IMR-90 (cell line): Measurements from ENCODE around the gene RELN. TPM values are rescaled to one million over a fixed set of nuclear protein-coding genes. Genes with fewer than 3 reads are reported as not detected.

ENCODE experiments used
- ATAC-seq: fragments of 200-7000 bp; cut with Tn5 transposase; 2 replicates; pipeline ENCODE4 v1.9.1; 2020; ENCODE audit warnings: low read depth, mild to moderate bottlenecking, moderate library complexity
- BruUV-seq: library from RNA; stranded (reverse); fragments of 400-500 nt; replicated peaks from 2 replicates; lab custom pipeline; 2021; lab: Mats Ljungman, UMichigan
- CTCF ChIA-PET: fragments of 300-600 bp; formaldehyde crosslinking; extraction: SDS; loops from one replicate; lab custom pipeline; 2021; ENCODE audit warnings: antibody characterized with exemption; lab: Yijun Ruan, JAX
- POLR2A ChIA-PET: fragments of 300-600 bp; sonication (Branson Sonifier 250); formaldehyde crosslinking; loops from one replicate; lab custom pipeline; 2022; ENCODE audit warnings: antibody characterized with exemption; ENCODE audit not compliant: unreplicated experiment; lab: Charles Lee
- DNase-seq: peaks from one replicate; pipeline ENCODE4 v3.0.0; 2013
- H2AFZ ChIP-seq: replicated peaks from 2 replicates; pipeline ENCODE3; 2013; ENCODE audit warnings: low read length, mild to moderate bottlenecking; ENCODE audit not compliant: poor library complexity
- H2AK5ac ChIP-seq: 2 replicates; pipeline ENCODE4 v1.6.1; 2013; ENCODE audit warnings: low read depth, low read length, inconsistent platforms
- H2AK9ac ChIP-seq: replicated peaks from 2 replicates; pipeline ENCODE3; 2013; ENCODE audit warnings: mild to moderate bottlenecking, low read depth, low read length, moderate library complexity; ENCODE audit not compliant: poor library complexity
- H2BK120ac ChIP-seq: 2 replicates; pipeline ENCODE4 v1.6.1; 2013; ENCODE audit warnings: low read depth, low read length, inconsistent platforms
- H2BK15ac ChIP-seq: 3 replicates; pipeline ENCODE4 v1.6.1; 2013; ENCODE audit warnings: low read depth, low read length, inconsistent platforms
- H2BK20ac ChIP-seq: 2 replicates; pipeline ENCODE4 v1.6.1; 2013; ENCODE audit warnings: low read depth, mild to moderate bottlenecking, inconsistent platforms, low read length, moderate library complexity
- H2BK5ac ChIP-seq: 2 replicates; pipeline ENCODE4 v1.6.1; 2013; ENCODE audit warnings: mild to moderate bottlenecking, low read depth, low read length, inconsistent platforms; ENCODE audit not compliant: poor library complexity, severe bottlenecking
- H3K14ac ChIP-seq: replicated peaks from 2 replicates; pipeline ENCODE4 v1.6.1; 2013; ENCODE audit warnings: low read depth, low read length, inconsistent platforms
- H3K18ac ChIP-seq: 2 replicates; pipeline ENCODE4 v1.6.1; 2013; ENCODE audit warnings: low read depth, low read length, control low read depth
- H3K23ac ChIP-seq: 2 replicates; pipeline ENCODE4 v1.6.1; 2013; ENCODE audit warnings: low read depth, low read length, inconsistent platforms
- H3K27ac ChIP-seq: 2 replicates; pipeline ENCODE4 v1.5.1; 2013; ENCODE audit warnings: mild to moderate bottlenecking, control low read depth, low read length; ENCODE audit not compliant: insufficient read depth
- H3K27me3 ChIP-seq: 2 replicates; pipeline ENCODE4 v1.6.1; 2013; ENCODE audit warnings: low read length; ENCODE audit not compliant: control insufficient read depth, insufficient read depth
- H3K36me3 ChIP-seq: 2 replicates; pipeline ENCODE4 v1.6.1; 2013; ENCODE audit warnings: low read length, mixed read lengths; ENCODE audit not compliant: control insufficient read depth, insufficient read depth
- H3K4ac ChIP-seq: 2 replicates; pipeline ENCODE4 v1.6.1; 2013; ENCODE audit warnings: low read depth, low read length, inconsistent platforms
- H3K4me1 ChIP-seq: 2 replicates; pipeline ENCODE4 v1.6.1; 2013; ENCODE audit warnings: low read length, mixed read lengths; ENCODE audit not compliant: control insufficient read depth, insufficient read depth
- H3K4me2 ChIP-seq: 2 replicates; pipeline ENCODE4 v1.6.1; 2013; ENCODE audit warnings: low read depth, mild to moderate bottlenecking, control low read depth, low read length, moderate library complexity
- H3K4me3 ChIP-seq: 2 replicates; pipeline ENCODE4 v1.5.1; 2013; ENCODE audit warnings: low read depth, mild to moderate bottlenecking, control low read depth, low read length, moderate library complexity; ENCODE audit not compliant: insufficient read depth
- H3K56ac ChIP-seq: 2 replicates; pipeline ENCODE4 v1.6.1; 2013; ENCODE audit warnings: low read length, inconsistent platforms; ENCODE audit not compliant: insufficient read depth; ENCODE audit errors: extremely low read depth
- H3K79me1 ChIP-seq, 2 experiments: 2 replicates each; pipeline ENCODE4 v1.6.1; 2013; ENCODE audit warnings: low read length in 2 of 2, inconsistent platforms in 1 of 2, low read depth in 1 of 2
- H3K9ac ChIP-seq: 2 replicates; pipeline ENCODE4 v1.6.1; 2013; ENCODE audit warnings: low read depth, low read length, control low read depth
- H3K9me1 ChIP-seq: 2 replicates; pipeline ENCODE4 v1.6.1; 2013; ENCODE audit warnings: low read length, inconsistent platforms; ENCODE audit not compliant: insufficient read depth
- H3K9me3 ChIP-seq: 2 replicates; pipeline ENCODE4 v1.6.1; 2013; ENCODE audit warnings: low read length; ENCODE audit not compliant: control insufficient read depth, insufficient read depth
- H4K20me1 ChIP-seq: 2 replicates; pipeline ENCODE4 v1.6.1; 2013; ENCODE audit warnings: low read length, inconsistent platforms; ENCODE audit not compliant: insufficient read depth
- H4K5ac ChIP-seq: 2 replicates; pipeline ENCODE4 v1.6.1; 2013; ENCODE audit warnings: mild to moderate bottlenecking, low read depth, low read length, control low read depth
- H4K8ac ChIP-seq, 2 experiments: 2 replicates each; pipeline ENCODE4 v1.6.1; 2013; ENCODE audit warnings: low read depth in 2 of 2, low read length in 2 of 2, control low read depth in 1 of 2, inconsistent platforms in 1 of 2
- H4K91ac ChIP-seq: 2 replicates; pipeline ENCODE4 v1.6.1; 2013; ENCODE audit warnings: low read depth, low read length, inconsistent platforms; ENCODE audit not compliant: insufficient read depth
- BHLHE40 ChIP-seq: fragments of 150-350 bp; IDR thresholded peaks from 2 replicates; pipeline ENCODE4 v1.6.1; 2016; ENCODE audit warnings: mild to moderate bottlenecking, low read depth, low read length
- CEBPB ChIP-seq: IDR thresholded peaks from 2 replicates; pipeline ENCODE4 v1.6.1; 2012; ENCODE audit warnings: low read depth, low read length, improper control_type of control experiment
- CHD1 ChIP-seq: IDR thresholded peaks from 2 replicates; pipeline ENCODE4 v1.6.1; 2012; ENCODE audit warnings: low read depth, low read length, improper control_type of control experiment
- FOS ChIP-seq: fragments of 150-350 bp; IDR thresholded peaks from 2 replicates; pipeline ENCODE4 v1.6.1; 2016; ENCODE audit warnings: low read depth, low read length
- MAFK ChIP-seq: IDR thresholded peaks from 2 replicates; pipeline ENCODE4 v1.6.1; 2012; ENCODE audit warnings: low read depth, low read length, improper control_type of control experiment
- MAZ ChIP-seq: IDR thresholded peaks from 2 replicates; pipeline ENCODE4 v1.6.1; 2012; ENCODE audit warnings: low read depth, mild to moderate bottlenecking, low read length, improper control_type of control experiment, moderate library complexity, borderline replicate concordance
- MXI1 ChIP-seq: IDR thresholded peaks from 2 replicates; pipeline ENCODE4 v1.6.1; 2012; ENCODE audit warnings: low read depth, mild to moderate bottlenecking, low read length, moderate library complexity, borderline replicate concordance
- NFE2L2 ChIP-seq: fragments of 150-350 bp; IDR thresholded peaks from 2 replicates; pipeline ENCODE4 v1.6.1; 2016; ENCODE audit warnings: low read depth, mild to moderate bottlenecking, low read length
- POLR2A ChIP-seq: IDR thresholded peaks from 2 replicates; pipeline ENCODE4 v1.6.1; 2012; ENCODE audit warnings: mild to moderate bottlenecking, low read depth, low read length
- RAD21 ChIP-seq: IDR thresholded peaks from 2 replicates; pipeline ENCODE4 v1.6.1; 2012; ENCODE audit warnings: low read length, improper control_type of control experiment
- RCOR1 ChIP-seq: IDR thresholded peaks from 2 replicates; pipeline ENCODE4 v1.6.1; 2012; ENCODE audit warnings: mild to moderate bottlenecking, low read length, improper control_type of control experiment; ENCODE audit not compliant: insufficient replicate concordance
- RFX5 ChIP-seq: IDR thresholded peaks from 2 replicates; pipeline ENCODE4 v1.8.0; 2012; ENCODE audit warnings: low read depth, mild to moderate bottlenecking, low read length, moderate library complexity
- SMC3 ChIP-seq: fragments of 150-350 bp; IDR thresholded peaks from 2 replicates; pipeline ENCODE4 v1.6.1; 2016; ENCODE audit warnings: low read depth, mild to moderate bottlenecking, antibody characterized with exemption, low read length, moderate library complexity
- WGBS, 2 experiments: methylation state at CpG; one replicate each; pipeline versions ENCODE4 v1.1.5 to v1.1.7; 2013; ENCODE audit warnings: missing lambda C conversion rate in 2 of 2; ENCODE audit not compliant: insufficient read length in 1 of 2; ENCODE audit errors: extremely low coverage in 2 of 2; 5-methylcytosine and 5-hydroxymethylcytosine counted together
- dilution Hi-C: fragments of 300-500 bp; cut with HindIII; formaldehyde crosslinking; loops from one replicate; pipeline ENCODE4 v1.14.3; 2018; ENCODE audit warnings: low sequenced_read_pairs; ENCODE audit not compliant: unreplicated experiment
- in situ Hi-C: fragments of 300-500 bp; cut with MboI; formaldehyde crosslinking; loops from 3 replicates; pipeline ENCODE4 v1.14.3; 2019; ENCODE audit warnings: low sequenced_read_pairs, inconsistent platforms, mixed read lengths
- intact Hi-C: fragments of 100-400 bp; cut with micrococcal nuclease; formaldehyde crosslinking; loops from 2 replicates; pipeline ENCODE4 v1.10.0; 2022
- polyA plus RNA-seq, 3 experiments: library from polyadenylated mRNA; depleted of rRNA; stranded (reverse); fragments of >200 nt; gene quantifications; 2 replicates each; pipeline ENCODE4 v1.2.3, GENCODE V29; 2012; ENCODE audit warnings: low replicate concordance in 1 of 3
- total RNA-seq: library from RNA; depleted of rRNA; stranded (reverse); fragments of >200 nt; gene quantifications from 2 replicates; pipeline ENCODE4 v1.2.3, GENCODE V29; 2012
- TF ChIP-seq, protein P1 (sequence below): fragments of 150-350 bp; IDR thresholded peaks from 2 replicates; pipeline ENCODE4 v1.6.1; 2017; ENCODE audit warnings: mild to moderate bottlenecking, antibody characterized with exemption, low read length, low read depth
- TF ChIP-seq, protein P2 (sequence below): fragments of 150-350 bp; IDR thresholded peaks from 2 replicates; pipeline ENCODE4 v1.6.1; 2016; ENCODE audit warnings: low read depth, mild to moderate bottlenecking, low read length, moderate library complexity, borderline replicate concordance
- TF ChIP-seq, protein P3 (sequence below): conservative IDR thresholded peaks from 2 replicates; pipeline ENCODE4 v1.5.1; 2012; ENCODE audit warnings: mild to moderate bottlenecking, low read depth, low read length, improper control_type of control experiment

Gene RELN
- total and polyA plus RNA-seq, 2 of the 4 experiments (the other 2 are of a cell fraction) = 14.7 to 23.7 TPM

DNA sequence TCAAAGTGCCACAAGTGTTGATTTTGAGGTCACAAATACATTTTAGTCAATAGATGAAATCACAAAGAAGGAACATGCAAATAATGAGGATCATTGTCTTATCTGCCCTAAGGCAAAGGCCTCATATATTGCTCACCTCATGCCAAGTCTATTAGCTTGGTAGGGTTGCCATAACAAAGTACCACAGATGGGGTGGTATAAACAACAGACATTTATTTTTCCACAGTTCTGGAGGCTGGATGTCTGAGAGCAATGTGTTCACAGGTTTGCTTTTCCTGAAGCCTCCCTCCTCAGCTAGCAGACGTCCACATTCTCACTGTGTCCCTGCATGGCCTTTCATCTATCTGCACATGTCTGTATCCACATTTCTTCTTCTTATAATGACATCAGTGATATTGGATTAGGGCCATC, 59.6 kb downstream of the RELN start:
- Histone ChIP-seq H3K27me3 (no peaks in the 10 kb centered on the region), H3K23ac (no peak overlapping the region), H2BK15ac (no peak overlapping the region), H2AFZ (no peak overlapping the region), H4K91ac (no peak overlapping the region), H2BK20ac (no peak overlapping the region), H4K8ac (no peak overlapping the region), H2BK120ac (no peak overlapping the region), H3K27ac (no peak overlapping the region), H3K18ac (no peak overlapping the region), H3K36me3 (no peaks in the 10 kb centered on the region), H3K9ac (no peak overlapping the region), H3K9me1 (no peaks in the 10 kb centered on the region), H3K4me3 (no peak overlapping the region), H4K20me1 (no peaks in the 10 kb centered on the region), H3K4me2 (no peak overlapping the region), H4K5ac (no peak overlapping the region), H3K4ac (no peak overlapping the region), H2AK5ac (no peak overlapping the region), H3K56ac (no peak overlapping the region), H2BK5ac (no peak overlapping the region), H2AK9ac (no peak overlapping the region), H3K14ac (no peak overlapping the region), H3K79me1 (no peaks in the 10 kb centered on the region), H3K4me1 (no peaks in the 10 kb centered on the region), H3K9me3 (no peaks in the 10 kb centered on the region)
- TF ChIP-seq MAFK (no peak), BHLHE40 (no peak), CHD1 (no peak), RFX5 (no peak), POLR2A (no peak), SMC3 (no peak), RCOR1 (no peak), MXI1 (no peak), RAD21 (no peak), FOS (no peak), MAZ (no peak), NFE2L2 (no peak), CEBPB (no peak)
- TF ChIP-seq, protein P1, sequence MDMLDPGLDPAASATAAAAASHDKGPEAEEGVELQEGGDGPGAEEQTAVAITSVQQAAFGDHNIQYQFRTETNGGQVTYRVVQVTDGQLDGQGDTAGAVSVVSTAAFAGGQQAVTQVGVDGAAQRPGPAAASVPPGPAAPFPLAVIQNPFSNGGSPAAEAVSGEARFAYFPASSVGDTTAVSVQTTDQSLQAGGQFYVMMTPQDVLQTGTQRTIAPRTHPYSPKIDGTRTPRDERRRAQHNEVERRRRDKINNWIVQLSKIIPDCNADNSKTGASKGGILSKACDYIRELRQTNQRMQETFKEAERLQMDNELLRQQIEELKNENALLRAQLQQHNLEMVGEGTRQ = no peak
- TF ChIP-seq, protein P2, sequence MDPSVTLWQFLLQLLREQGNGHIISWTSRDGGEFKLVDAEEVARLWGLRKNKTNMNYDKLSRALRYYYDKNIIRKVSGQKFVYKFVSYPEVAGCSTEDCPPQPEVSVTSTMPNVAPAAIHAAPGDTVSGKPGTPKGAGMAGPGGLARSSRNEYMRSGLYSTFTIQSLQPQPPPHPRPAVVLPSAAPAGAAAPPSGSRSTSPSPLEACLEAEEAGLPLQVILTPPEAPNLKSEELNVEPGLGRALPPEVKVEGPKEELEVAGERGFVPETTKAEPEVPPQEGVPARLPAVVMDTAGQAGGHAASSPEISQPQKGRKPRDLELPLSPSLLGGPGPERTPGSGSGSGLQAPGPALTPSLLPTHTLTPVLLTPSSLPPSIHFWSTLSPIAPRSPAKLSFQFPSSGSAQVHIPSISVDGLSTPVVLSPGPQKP = no peak
- TF ChIP-seq, protein P3, sequence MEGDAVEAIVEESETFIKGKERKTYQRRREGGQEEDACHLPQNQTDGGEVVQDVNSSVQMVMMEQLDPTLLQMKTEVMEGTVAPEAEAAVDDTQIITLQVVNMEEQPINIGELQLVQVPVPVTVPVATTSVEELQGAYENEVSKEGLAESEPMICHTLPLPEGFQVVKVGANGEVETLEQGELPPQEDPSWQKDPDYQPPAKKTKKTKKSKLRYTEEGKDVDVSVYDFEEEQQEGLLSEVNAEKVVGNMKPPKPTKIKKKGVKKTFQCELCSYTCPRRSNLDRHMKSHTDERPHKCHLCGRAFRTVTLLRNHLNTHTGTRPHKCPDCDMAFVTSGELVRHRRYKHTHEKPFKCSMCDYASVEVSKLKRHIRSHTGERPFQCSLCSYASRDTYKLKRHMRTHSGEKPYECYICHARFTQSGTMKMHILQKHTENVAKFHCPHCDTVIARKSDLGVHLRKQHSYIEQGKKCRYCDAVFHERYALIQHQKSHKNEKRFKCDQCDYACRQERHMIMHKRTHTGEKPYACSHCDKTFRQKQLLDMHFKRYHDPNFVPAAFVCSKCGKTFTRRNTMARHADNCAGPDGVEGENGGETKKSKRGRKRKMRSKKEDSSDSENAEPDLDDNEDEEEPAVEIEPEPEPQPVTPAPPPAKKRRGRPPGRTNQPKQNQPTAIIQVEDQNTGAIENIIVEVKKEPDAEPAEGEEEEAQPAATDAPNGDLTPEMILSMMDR = no peak
- intact Hi-C loops (no loop called here), in situ Hi-C loops (no loop called here), dilution Hi-C loops (no loop called here)
- no peak for DNase-seq
- BruUV-seq = no TSS peak
- no peak for ATAC-seq
- WGBS, 2 experiments = no CpG with 5 or more reads among the region's 1 CpG
- CTCF ChIA-PET = interaction anchor here (1.0 kb wide), 1 partner anchor 10 kb away, joined by 4 read pairs; no protein-coding TSS in a partner anchor
- POLR2A ChIA-PET = no interaction called here
